GM23338 (cell line): Measurements from ENCODE around the gene PPP2R2B.

Experiments
- CREB1 ChIP-seq: fragments of 250-450 bp; sonication (Bioruptor Pico); IDR thresholded peaks from 2 replicates; pipeline ENCODE4 v1.5.0; 2020; ENCODE audit warnings: low read depth, mild to moderate bottlenecking, moderate library complexity
- EZH2 ChIP-seq: fragments of 200-600 bp; sonication (generic); IDR thresholded peaks from one replicate; pipeline ENCODE4 v1.8.0; 2017; ENCODE audit warnings: antibody characterized with exemption, mild to moderate bottlenecking, low read depth; ENCODE audit not compliant: unreplicated experiment
- EZH2phosphoT487 ChIP-seq: fragments of 200-600 bp; sonication (generic); IDR thresholded peaks from one replicate; pipeline ENCODE4 v1.8.1; 2018; ENCODE audit warnings: antibody characterized with exemption; ENCODE audit not compliant: unreplicated experiment
- JUNB ChIP-seq: IDR thresholded peaks from one replicate; pipeline ENCODE4 v1.6.1; 2016; ENCODE audit warnings: antibody characterized with exemption; ENCODE audit not compliant: unreplicated experiment
- POLR2AphosphoS5 ChIP-seq: IDR thresholded peaks from 2 replicates; pipeline ENCODE4 v1.6.1; 2016; ENCODE audit warnings: antibody characterized with exemption, low read depth
- STAT1 ChIP-seq: IDR thresholded peaks from one replicate; pipeline ENCODE4 v1.6.1; 2016; ENCODE audit warnings: antibody characterized with exemption; ENCODE audit not compliant: unreplicated experiment
- TF ChIP-seq, protein P1 (sequence below), 2 experiments: fragments of 200-600 bp in 1 of 2; sonication (generic) in 1 of 2; conservative IDR thresholded peaks; 2 replicates each; pipeline versions ENCODE4 v1.5.1 to v1.6.1; 2016 to 2017; ENCODE audit warnings: antibody characterized with exemption in 2 of 2, low read depth in 2 of 2, mild to moderate bottlenecking in 2 of 2, moderate library complexity in 1 of 2
- TF ChIP-seq, protein P2 (sequence below): fragments of 250-450 bp; sonication (Bioruptor Pico); IDR thresholded peaks from 2 replicates; pipeline ENCODE4 v1.5.0; 2020; ENCODE audit warnings: mild to moderate bottlenecking, moderate library complexity
- TF ChIP-seq, protein P3 (sequence below): IDR thresholded peaks from 2 replicates; pipeline ENCODE4 v1.6.1; 2016; ENCODE audit warnings: antibody characterized with exemption

DNA sequence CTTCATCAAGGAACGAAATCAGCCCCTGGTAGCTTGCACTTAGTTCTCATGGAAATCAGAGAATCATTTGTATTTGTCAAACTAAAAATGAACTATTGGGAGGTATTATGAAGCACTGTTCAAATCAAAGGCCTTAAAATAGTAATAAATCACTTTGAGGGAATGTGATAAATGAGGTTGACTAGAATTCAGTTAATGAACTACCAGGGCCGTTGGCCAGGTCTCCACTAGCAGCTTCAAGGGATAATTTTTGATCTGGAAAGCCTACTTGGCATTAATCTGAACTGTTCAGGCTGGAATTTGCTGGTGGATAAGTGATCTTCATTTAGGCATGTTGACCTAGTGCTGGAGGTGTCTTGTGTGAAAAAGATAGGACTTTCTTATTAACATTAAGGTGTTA lies 286.2 kb downstream of the PPP2R2B start:
- TF ChIP-seq, protein P1, sequence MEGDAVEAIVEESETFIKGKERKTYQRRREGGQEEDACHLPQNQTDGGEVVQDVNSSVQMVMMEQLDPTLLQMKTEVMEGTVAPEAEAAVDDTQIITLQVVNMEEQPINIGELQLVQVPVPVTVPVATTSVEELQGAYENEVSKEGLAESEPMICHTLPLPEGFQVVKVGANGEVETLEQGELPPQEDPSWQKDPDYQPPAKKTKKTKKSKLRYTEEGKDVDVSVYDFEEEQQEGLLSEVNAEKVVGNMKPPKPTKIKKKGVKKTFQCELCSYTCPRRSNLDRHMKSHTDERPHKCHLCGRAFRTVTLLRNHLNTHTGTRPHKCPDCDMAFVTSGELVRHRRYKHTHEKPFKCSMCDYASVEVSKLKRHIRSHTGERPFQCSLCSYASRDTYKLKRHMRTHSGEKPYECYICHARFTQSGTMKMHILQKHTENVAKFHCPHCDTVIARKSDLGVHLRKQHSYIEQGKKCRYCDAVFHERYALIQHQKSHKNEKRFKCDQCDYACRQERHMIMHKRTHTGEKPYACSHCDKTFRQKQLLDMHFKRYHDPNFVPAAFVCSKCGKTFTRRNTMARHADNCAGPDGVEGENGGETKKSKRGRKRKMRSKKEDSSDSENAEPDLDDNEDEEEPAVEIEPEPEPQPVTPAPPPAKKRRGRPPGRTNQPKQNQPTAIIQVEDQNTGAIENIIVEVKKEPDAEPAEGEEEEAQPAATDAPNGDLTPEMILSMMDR (conservative IDR thresholded peaks at IDR 0.05; ENCODE audit: low read depth in 2 of 2): no peak
- TF ChIP-seq POLR2AphosphoS5 (no peak), EZH2phosphoT487 (no peak), JUNB (no peak), EZH2 (no peak), CREB1 (CRISPR knock-in tag) (no peak), STAT1 (no peak)
- TF ChIP-seq, protein P2, sequence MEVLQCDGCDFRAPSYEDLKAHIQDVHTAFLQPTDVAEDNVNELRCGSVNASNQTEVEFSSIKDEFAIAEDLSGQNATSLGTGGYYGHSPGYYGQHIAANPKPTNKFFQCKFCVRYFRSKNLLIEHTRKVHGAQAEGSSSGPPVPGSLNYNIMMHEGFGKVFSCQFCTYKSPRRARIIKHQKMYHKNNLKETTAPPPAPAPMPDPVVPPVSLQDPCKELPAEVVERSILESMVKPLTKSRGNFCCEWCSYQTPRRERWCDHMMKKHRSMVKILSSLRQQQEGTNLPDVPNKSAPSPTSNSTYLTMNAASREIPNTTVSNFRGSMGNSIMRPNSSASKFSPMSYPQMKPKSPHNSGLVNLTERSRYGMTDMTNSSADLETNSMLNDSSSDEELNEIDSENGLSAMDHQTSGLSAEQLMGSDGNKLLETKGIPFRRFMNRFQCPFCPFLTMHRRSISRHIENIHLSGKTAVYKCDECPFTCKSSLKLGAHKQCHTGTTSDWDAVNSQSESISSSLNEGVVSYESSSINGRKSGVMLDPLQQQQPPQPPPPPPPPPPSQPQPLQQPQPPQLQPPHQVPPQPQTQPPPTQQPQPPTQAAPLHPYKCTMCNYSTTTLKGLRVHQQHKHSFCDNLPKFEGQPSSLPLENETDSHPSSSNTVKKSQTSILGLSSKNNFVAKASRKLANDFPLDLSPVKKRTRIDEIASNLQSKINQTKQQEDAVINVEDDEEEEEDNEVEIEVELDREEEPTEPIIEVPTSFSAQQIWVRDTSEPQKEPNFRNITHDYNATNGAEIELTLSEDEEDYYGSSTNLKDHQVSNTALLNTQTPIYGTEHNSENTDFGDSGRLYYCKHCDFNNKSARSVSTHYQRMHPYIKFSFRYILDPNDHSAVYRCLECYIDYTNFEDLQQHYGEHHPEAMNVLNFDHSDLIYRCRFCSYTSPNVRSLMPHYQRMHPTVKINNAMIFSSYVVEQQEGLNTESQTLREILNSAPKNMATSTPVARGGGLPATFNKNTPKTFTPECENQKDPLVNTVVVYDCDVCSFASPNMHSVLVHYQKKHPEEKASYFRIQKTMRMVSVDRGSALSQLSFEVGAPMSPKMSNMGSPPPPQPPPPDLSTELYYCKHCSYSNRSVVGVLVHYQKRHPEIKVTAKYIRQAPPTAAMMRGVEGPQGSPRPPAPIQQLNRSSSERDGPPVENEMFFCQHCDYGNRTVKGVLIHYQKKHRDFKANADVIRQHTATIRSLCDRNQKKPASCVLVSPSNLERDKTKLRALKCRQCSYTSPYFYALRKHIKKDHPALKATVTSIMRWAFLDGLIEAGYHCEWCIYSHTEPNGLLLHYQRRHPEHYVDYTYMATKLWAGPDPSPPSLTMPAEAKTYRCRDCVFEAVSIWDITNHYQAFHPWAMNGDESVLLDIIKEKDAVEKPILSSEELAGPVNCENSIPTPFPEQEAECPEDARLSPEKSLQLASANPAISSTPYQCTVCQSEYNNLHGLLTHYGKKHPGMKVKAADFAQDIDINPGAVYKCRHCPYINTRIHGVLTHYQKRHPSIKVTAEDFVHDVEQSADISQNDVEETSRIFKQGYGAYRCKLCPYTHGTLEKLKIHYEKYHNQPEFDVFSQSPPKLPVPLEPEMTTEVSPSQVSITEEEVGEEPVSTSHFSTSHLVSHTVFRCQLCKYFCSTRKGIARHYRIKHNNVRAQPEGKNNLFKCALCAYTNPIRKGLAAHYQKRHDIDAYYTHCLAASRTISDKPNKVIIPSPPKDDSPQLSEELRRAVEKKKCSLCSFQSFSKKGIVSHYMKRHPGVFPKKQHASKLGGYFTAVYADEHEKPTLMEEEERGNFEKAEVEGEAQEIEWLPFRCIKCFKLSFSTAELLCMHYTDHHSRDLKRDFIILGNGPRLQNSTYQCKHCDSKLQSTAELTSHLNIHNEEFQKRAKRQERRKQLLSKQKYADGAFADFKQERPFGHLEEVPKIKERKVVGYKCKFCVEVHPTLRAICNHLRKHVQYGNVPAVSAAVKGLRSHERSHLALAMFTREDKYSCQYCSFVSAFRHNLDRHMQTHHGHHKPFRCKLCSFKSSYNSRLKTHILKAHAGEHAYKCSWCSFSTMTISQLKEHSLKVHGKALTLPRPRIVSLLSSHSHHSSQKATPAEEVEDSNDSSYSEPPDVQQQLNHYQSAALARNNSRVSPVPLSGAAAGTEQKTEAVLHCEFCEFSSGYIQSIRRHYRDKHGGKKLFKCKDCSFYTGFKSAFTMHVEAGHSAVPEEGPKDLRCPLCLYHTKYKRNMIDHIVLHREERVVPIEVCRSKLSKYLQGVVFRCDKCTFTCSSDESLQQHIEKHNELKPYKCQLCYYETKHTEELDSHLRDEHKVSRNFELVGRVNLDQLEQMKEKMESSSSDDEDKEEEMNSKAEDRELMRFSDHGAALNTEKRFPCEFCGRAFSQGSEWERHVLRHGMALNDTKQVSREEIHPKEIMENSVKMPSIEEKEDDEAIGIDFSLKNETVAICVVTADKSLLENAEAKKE (CRISPR knock-in tag): no peak
- TF ChIP-seq, protein P3, sequence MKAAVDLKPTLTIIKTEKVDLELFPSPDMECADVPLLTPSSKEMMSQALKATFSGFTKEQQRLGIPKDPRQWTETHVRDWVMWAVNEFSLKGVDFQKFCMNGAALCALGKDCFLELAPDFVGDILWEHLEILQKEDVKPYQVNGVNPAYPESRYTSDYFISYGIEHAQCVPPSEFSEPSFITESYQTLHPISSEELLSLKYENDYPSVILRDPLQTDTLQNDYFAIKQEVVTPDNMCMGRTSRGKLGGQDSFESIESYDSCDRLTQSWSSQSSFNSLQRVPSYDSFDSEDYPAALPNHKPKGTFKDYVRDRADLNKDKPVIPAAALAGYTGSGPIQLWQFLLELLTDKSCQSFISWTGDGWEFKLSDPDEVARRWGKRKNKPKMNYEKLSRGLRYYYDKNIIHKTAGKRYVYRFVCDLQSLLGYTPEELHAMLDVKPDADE: no peak
